Panc1 (cell line): ENCODE measurements around the gene ZNF710.

Experiments used
- POLR2AphosphoS5 ChIP-seq: IDR thresholded peaks from 2 replicates; pipeline ENCODE4 v1.6.1; 2012; ENCODE audit warnings: mild to moderate bottlenecking, low read depth, low read length, moderate library complexity
- TCF7L2 ChIP-seq: IDR thresholded peaks from 2 replicates; pipeline ENCODE4 v1.6.1; 2011; ENCODE audit warnings: mild to moderate bottlenecking, low read depth, low read length, inconsistent platforms
- TF ChIP-seq, protein P1 (sequence below): fragments of 450-650 bp; IDR thresholded peaks from 2 replicates; pipeline ENCODE4 v1.5.1; 2017; ENCODE audit warnings: mild to moderate bottlenecking

DNA sequence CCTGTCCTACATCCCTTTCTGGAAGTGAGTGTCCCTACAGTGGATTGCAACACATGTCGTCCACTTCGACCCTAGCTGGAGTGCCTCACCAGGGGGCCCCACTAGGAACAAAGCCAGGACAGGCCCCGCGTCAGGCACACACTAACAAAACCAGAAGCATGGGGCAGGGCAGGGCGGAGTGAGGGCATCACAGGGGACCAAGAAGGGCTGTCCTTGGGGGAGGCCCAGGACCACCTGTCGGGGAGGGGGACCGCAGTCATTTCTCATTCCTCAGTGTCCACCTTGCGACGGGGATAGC, 79.3 kb downstream of the ZNF710 start:
- TF ChIP-seq, protein P1, sequence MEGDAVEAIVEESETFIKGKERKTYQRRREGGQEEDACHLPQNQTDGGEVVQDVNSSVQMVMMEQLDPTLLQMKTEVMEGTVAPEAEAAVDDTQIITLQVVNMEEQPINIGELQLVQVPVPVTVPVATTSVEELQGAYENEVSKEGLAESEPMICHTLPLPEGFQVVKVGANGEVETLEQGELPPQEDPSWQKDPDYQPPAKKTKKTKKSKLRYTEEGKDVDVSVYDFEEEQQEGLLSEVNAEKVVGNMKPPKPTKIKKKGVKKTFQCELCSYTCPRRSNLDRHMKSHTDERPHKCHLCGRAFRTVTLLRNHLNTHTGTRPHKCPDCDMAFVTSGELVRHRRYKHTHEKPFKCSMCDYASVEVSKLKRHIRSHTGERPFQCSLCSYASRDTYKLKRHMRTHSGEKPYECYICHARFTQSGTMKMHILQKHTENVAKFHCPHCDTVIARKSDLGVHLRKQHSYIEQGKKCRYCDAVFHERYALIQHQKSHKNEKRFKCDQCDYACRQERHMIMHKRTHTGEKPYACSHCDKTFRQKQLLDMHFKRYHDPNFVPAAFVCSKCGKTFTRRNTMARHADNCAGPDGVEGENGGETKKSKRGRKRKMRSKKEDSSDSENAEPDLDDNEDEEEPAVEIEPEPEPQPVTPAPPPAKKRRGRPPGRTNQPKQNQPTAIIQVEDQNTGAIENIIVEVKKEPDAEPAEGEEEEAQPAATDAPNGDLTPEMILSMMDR, result no peak
- TF ChIP-seq POLR2AphosphoS5 (no peak), TCF7L2 (no peak)
